Natural killer cell treated with Interleukin-12 subunit alpha and Interleukin-12 subunit beta and Interleukin-15 and Interleukin-18, amount 100 ng/mL, for 72 hours (primary cell): ENCODE measurements around the gene OLFML3. TPM values are rescaled to one million over a fixed set of nuclear protein-coding genes. Genes with fewer than 3 reads are reported as not detected.

ENCODE experiments used
- total RNA-seq, 2 donors: library from RNA; stranded (reverse); gene quantifications; one replicate each; pipeline ENCODE4 v1.2.3, GENCODE V29; 2022

OLFML3 gene
- total RNA-seq, 2 donors from 2014 or later, result 0.59 to 1.2 TPM

Other genes starting within 250 kb of the OLFML3 start
- gene PHTF1, start 220.0 kb upstream of the OLFML3 start, total RNA-seq, result 10 to 100 TPM; 29.0 to 44.0 TPM
- 10 to 100 TPM; 18.7 to 27.7 TPM for gene RSBN1, start 167.0 kb upstream of the OLFML3 start, total RNA-seq
- gene PTPN22, start 107.8 kb upstream of the OLFML3 start, total RNA-seq, result 10 to 100 TPM; 24.6 to 26.0 TPM
- gene BCL2L15, start 91.9 kb upstream of the OLFML3 start, total RNA-seq, result 1 to 10 TPM; 1.3 to 3.0 TPM
- gene AP4B1, start 74.7 kb upstream of the OLFML3 start, total RNA-seq, result 10 to 100 TPM; 40.4 to 76.0 TPM
- 10 to 100 TPM; 12.6 to 22.0 TPM for gene DCLRE1B, start 74.1 kb upstream of the OLFML3 start, total RNA-seq
- gene HIPK1, start 50.1 kb upstream of the OLFML3 start, total RNA-seq, result 100 to 1,000 TPM in 1 of 2 donors, 10 to 100 TPM in 1; 80.6 to 110 TPM
- gene SYT6, start 174.4 kb downstream of the OLFML3 start, total RNA-seq, result not detected